H9 (cell line): ENCODE measurements around the gene ZNF790. TPM values are rescaled to one million over a fixed set of nuclear protein-coding genes. Genes with fewer than 3 reads are reported as not detected.

Experiments used
- DNase-seq: peaks from one replicate; pipeline ENCODE4 v3.0.0-alpha.2; 2017
- H2AFZ ChIP-seq: one replicate; pipeline ENCODE4 v1.6.1; 2013; ENCODE audit warnings: mild to moderate bottlenecking, low read length, control low read depth, moderate library complexity
- H2AK5ac ChIP-seq: 2 replicates; pipeline ENCODE4 v1.6.1; 2013; ENCODE audit warnings: low read length, control low read depth, mixed read lengths; ENCODE audit not compliant: insufficient read length
- H2BK120ac ChIP-seq: one replicate; pipeline ENCODE4 v1.6.1; 2013; ENCODE audit warnings: low read depth, mild to moderate bottlenecking, low read length, control low read depth, inconsistent platforms; ENCODE audit not compliant: poor library complexity, severe bottlenecking
- H2BK12ac ChIP-seq: 2 replicates; pipeline ENCODE4 v1.6.1; 2013; ENCODE audit warnings: low read length, control low read depth, mixed read lengths, low read depth; ENCODE audit not compliant: insufficient read length
- H2BK15ac ChIP-seq: 2 replicates; pipeline ENCODE4 v1.6.1; 2013; ENCODE audit warnings: low read depth, low read length, control low read depth
- H2BK20ac ChIP-seq: one replicate; pipeline ENCODE4 v1.6.1; 2013; ENCODE audit warnings: low read depth, mild to moderate bottlenecking, low read length, control low read depth, inconsistent platforms; ENCODE audit not compliant: poor library complexity, severe bottlenecking
- H2BK5ac ChIP-seq: 2 replicates; pipeline ENCODE4 v1.6.1; 2013; ENCODE audit warnings: low read length, control low read depth, mixed read lengths; ENCODE audit not compliant: insufficient read length
- H3K14ac ChIP-seq: 2 replicates; pipeline ENCODE4 v1.6.1; 2013; ENCODE audit warnings: low read length, control low read depth; ENCODE audit not compliant: insufficient read depth
- H3K18ac ChIP-seq: 2 replicates; pipeline ENCODE4 v1.6.1; 2013; ENCODE audit warnings: low read depth, mild to moderate bottlenecking, mixed read lengths, low read length, control low read depth; ENCODE audit not compliant: insufficient read length
- H3K23ac ChIP-seq: 2 replicates; pipeline ENCODE4 v1.6.1; 2013; ENCODE audit warnings: low read length, control low read depth, mixed read lengths, low read depth; ENCODE audit not compliant: insufficient read length
- H3K23me2 ChIP-seq: 2 replicates; pipeline ENCODE4 v1.6.1; 2013; ENCODE audit warnings: low read depth, mild to moderate bottlenecking, mixed read lengths, low read length, control low read depth; ENCODE audit not compliant: insufficient read length, poor library complexity, severe bottlenecking
- H3K27ac ChIP-seq: 2 replicates; pipeline ENCODE4 v1.5.1; 2013; ENCODE audit warnings: low read length, control low read depth, mixed read lengths, low read depth; ENCODE audit not compliant: insufficient read length
- H3K27me3 ChIP-seq: 2 replicates; pipeline ENCODE4 v1.6.1; 2013; ENCODE audit warnings: low read length, control low read depth, inconsistent platforms; ENCODE audit not compliant: insufficient read depth
- H3K4ac ChIP-seq: 2 replicates; pipeline ENCODE4 v1.6.1; 2013; ENCODE audit warnings: low read depth, mild to moderate bottlenecking, control low read depth, inconsistent platforms, low read length, moderate library complexity
- H3K4me1 ChIP-seq: 2 replicates; pipeline ENCODE4 v1.6.1; 2013; ENCODE audit warnings: low read length, control low read depth, inconsistent platforms; ENCODE audit not compliant: insufficient read depth
- H3K4me2 ChIP-seq: 2 replicates; pipeline ENCODE4 v1.6.1; 2013; ENCODE audit warnings: low read length, control low read depth, mixed read lengths; ENCODE audit not compliant: insufficient read length, insufficient read depth
- H3K56ac ChIP-seq: 2 replicates; pipeline ENCODE4 v1.6.1; 2013; ENCODE audit warnings: low read depth, mild to moderate bottlenecking, mixed read lengths, low read length, control low read depth; ENCODE audit not compliant: insufficient read length
- H3K79me1 ChIP-seq: 2 replicates; pipeline ENCODE4 v1.6.1; 2013; ENCODE audit warnings: low read depth, mild to moderate bottlenecking, moderate library complexity, low read length, control low read depth, inconsistent platforms; ENCODE audit not compliant: insufficient read depth, poor library complexity, severe bottlenecking
- H3K79me2 ChIP-seq: 2 replicates; pipeline ENCODE4 v1.6.1; 2013; ENCODE audit warnings: low read length, control low read depth, inconsistent platforms; ENCODE audit not compliant: insufficient read depth
- H3K9ac ChIP-seq: 2 replicates; pipeline ENCODE4 v1.6.1; 2013; ENCODE audit warnings: low read length, control low read depth, mixed read lengths; ENCODE audit not compliant: insufficient read length; ENCODE audit errors: extremely low read depth
- H3K9me3 ChIP-seq: one replicate; pipeline ENCODE4 v1.6.1; 2013; ENCODE audit warnings: low read depth, low read length, inconsistent platforms; ENCODE audit not compliant: control insufficient read depth
- H3T11ph ChIP-seq: one replicate; pipeline ENCODE4 v1.6.1; 2013; ENCODE audit warnings: mild to moderate bottlenecking, low read length, control low read depth, inconsistent platforms
- H4K20me1 ChIP-seq: one replicate; pipeline ENCODE4 v1.6.1; 2013; ENCODE audit not compliant: control insufficient read depth, insufficient read length, insufficient read depth
- H4K5ac ChIP-seq: 2 replicates; pipeline ENCODE4 v1.6.1; 2013; ENCODE audit warnings: low read depth, mild to moderate bottlenecking, mixed read lengths, low read length, control low read depth; ENCODE audit not compliant: insufficient read length
- H4K8ac ChIP-seq: replicated peaks from 2 replicates; pipeline ENCODE4 v1.6.1; 2013; ENCODE audit warnings: low read length, control low read depth, mixed read lengths, low read depth; ENCODE audit not compliant: insufficient read length
- H4K91ac ChIP-seq: 2 replicates; pipeline ENCODE4 v1.6.1; 2013; ENCODE audit warnings: low read depth, mild to moderate bottlenecking, moderate library complexity, mixed read lengths, low read length, control low read depth; ENCODE audit not compliant: insufficient read length
- H3K27ac Mint-ChIP-seq, 3 experiments: 2 replicates in 2 of 3; 3 replicates in 1 of 3; pipeline ENCODE4 v1.8.0; 2020 to 2021; ENCODE audit warnings: mixed read lengths in 3 of 3, mild to moderate bottlenecking in 1 of 3, moderate library complexity in 1 of 3
- H3K27me3 Mint-ChIP-seq: 2 replicates; pipeline ENCODE4 v1.8.0; 2021; ENCODE audit warnings: low read depth, mild to moderate bottlenecking, moderate library complexity, mixed read lengths
- H3K36me3 Mint-ChIP-seq, 3 experiments: 2 replicates in 2 of 3; 3 replicates in 1 of 3; pipeline ENCODE4 v1.8.0; 2020 to 2021; ENCODE audit warnings: low read depth in 3 of 3, mixed read lengths in 3 of 3; ENCODE audit not compliant: insufficient read depth in 1 of 3
- H3K4me1 Mint-ChIP-seq, 2 experiments: 2 replicates each; pipeline ENCODE4 v1.8.0; 2020; ENCODE audit warnings: mixed read lengths in 2 of 2
- H3K4me3 Mint-ChIP-seq, 2 experiments: 2 replicates in 1 of 2; 3 replicates in 1 of 2; pipeline ENCODE4 v1.8.0; 2020 to 2021; ENCODE audit warnings: mild to moderate bottlenecking in 2 of 2, mixed read lengths in 2 of 2, moderate library complexity in 1 of 2
- H3K9me3 Mint-ChIP-seq, 2 experiments: 2 replicates in 1 of 2; 3 replicates in 1 of 2; pipeline ENCODE4 v1.8.0; 2020; ENCODE audit warnings: mild to moderate bottlenecking in 2 of 2, mixed read lengths in 2 of 2, moderate library complexity in 1 of 2
- WGBS: extraction: QIAGEN DNeasy Blood & Tissue Kit; methylation state at CpG from one replicate; pipeline ENCODE4 v1.1.7; 2013; ENCODE audit warnings: missing lambda C conversion rate, low lambda C conversion rate, mixed read lengths; ENCODE audit not compliant: insufficient read length; ENCODE audit errors: extremely low coverage; 5-methylcytosine and 5-hydroxymethylcytosine counted together
- total RNA-seq: library from RNA; stranded (reverse); gene quantifications from 2 replicates; pipeline ENCODE4 v1.2.1, GENCODE V29; 2021
- TF ChIP-seq, protein P1 (sequence below): fragments of 200-600 bp; sonication (generic); conservative IDR thresholded peaks from 3 replicates; pipeline ENCODE4 v1.8.0; 2021; ENCODE audit warnings: antibody characterized with exemption, mild to moderate bottlenecking

Gene ZNF790
- total RNA-seq, 1 experiment from 2014 or later, result 8.2 TPM

- no peak overlapping the region for H3K4ac ChIP-seq
- DNase-seq, result no peak
- no peak overlapping the region for H2AFZ ChIP-seq
- H3K27me3 ChIP-seq, result no peaks in the 10 kb centered on the region
- no peak overlapping the region for H3K18ac ChIP-seq
- H2BK5ac ChIP-seq, result no peak overlapping the region
- H4K20me1 ChIP-seq, result no peaks in the 10 kb centered on the region
- no peak overlapping the region for H4K91ac ChIP-seq
- H3K9ac ChIP-seq, result no peak overlapping the region
- TF ChIP-seq, protein P1, sequence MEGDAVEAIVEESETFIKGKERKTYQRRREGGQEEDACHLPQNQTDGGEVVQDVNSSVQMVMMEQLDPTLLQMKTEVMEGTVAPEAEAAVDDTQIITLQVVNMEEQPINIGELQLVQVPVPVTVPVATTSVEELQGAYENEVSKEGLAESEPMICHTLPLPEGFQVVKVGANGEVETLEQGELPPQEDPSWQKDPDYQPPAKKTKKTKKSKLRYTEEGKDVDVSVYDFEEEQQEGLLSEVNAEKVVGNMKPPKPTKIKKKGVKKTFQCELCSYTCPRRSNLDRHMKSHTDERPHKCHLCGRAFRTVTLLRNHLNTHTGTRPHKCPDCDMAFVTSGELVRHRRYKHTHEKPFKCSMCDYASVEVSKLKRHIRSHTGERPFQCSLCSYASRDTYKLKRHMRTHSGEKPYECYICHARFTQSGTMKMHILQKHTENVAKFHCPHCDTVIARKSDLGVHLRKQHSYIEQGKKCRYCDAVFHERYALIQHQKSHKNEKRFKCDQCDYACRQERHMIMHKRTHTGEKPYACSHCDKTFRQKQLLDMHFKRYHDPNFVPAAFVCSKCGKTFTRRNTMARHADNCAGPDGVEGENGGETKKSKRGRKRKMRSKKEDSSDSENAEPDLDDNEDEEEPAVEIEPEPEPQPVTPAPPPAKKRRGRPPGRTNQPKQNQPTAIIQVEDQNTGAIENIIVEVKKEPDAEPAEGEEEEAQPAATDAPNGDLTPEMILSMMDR, result no peak
- WGBS, result no CpG with 5 or more reads among the region's 5 CpGs
- no peak overlapping the region for H3K23ac ChIP-seq
- H3K79me1 ChIP-seq, result no peaks in the 10 kb centered on the region
- no peak overlapping the region for H2BK15ac ChIP-seq
- no peaks in the 10 kb centered on the region for H3K23me2 ChIP-seq
- H3K4me1 Mint-ChIP-seq, result no peaks in the 10 kb centered on the region
- no peak overlapping the region for H3K27ac Mint-ChIP-seq
- H3K4me2 ChIP-seq, result no peak overlapping the region
- no peak overlapping the region for H3K56ac ChIP-seq
- H3K4me3 Mint-ChIP-seq, result no peak overlapping the region
- H3K4me1 ChIP-seq, result no peaks in the 10 kb centered on the region
- H3K27me3 Mint-ChIP-seq, result peaks cover 3% of the 10 kb centered on the region; the same call in 1 of the 2 replicates
- H3T11ph ChIP-seq, result no peak overlapping the region
- H4K5ac ChIP-seq, result no peak overlapping the region
- no peaks in the 10 kb centered on the region for H3K79me2 ChIP-seq
- H3K14ac ChIP-seq, result no peak overlapping the region
- H4K8ac ChIP-seq, result no peak overlapping the region
- H2BK120ac ChIP-seq, result no peak overlapping the region
- peaks cover 82 to 96% (median 93%) of the 10 kb centered on the region in 3 experiments for H3K36me3 Mint-ChIP-seq
- no peak overlapping the region for H2BK20ac ChIP-seq
- peaks cover 75% of the 10 kb centered on the region for H3K9me3 ChIP-seq
- H3K9me3 Mint-ChIP-seq, result peaks cover 89 to 91% of the 10 kb centered on the region in 2 experiments
- no peak overlapping the region for H2AK5ac ChIP-seq
- no peak overlapping the region for H2BK12ac ChIP-seq
- no peak overlapping the region for H3K27ac ChIP-seq
Observed at GRCh38 chr19:36821758-36822157, 16.4 kb downstream of the ZNF790 start.
